GM19397 (cell line): ENCODE results near the gene LRRC25.

ENCODE experiments used
- ATAC-seq: cut with Tn5 transposase; IDR thresholded peaks from one replicate; pipeline ENCODE4 v1.9.1; 2021; ENCODE audit warnings: mild to moderate bottlenecking, moderate library complexity; ENCODE audit not compliant: unreplicated experiment

LRRC25 gene

GRCh38 chr19:18435842-18436670 lies 38.6 kb upstream of the LRRC25 start:
- ATAC-seq = no peak

- no peak for ATAC-seq
These were observed 37.9 kb upstream of the LRRC25 start for GRCh38 chr19:18435178-18435841.

GRCh38 chr19:18434411-18435175 lies 37.2 kb upstream of the LRRC25 start:
- no peak for ATAC-seq

GRCh38 chr19:18433735-18434398 lies 36.4 kb upstream of the LRRC25 start:
- ATAC-seq = no peak

GRCh38 chr19:18433015-18433691 lies 35.7 kb upstream of the LRRC25 start:
- ATAC-seq = no peak

- no peak for ATAC-seq
These were observed 35.0 kb upstream of the LRRC25 start for GRCh38 chr19:18432275-18433014.

GRCh38 chr19:18431351-18432197 lies 34.2 kb upstream of the LRRC25 start:
- no peak for ATAC-seq

- no peak for ATAC-seq
These were observed 33.2 kb upstream of the LRRC25 start for GRCh38 chr19:18430417-18431144.

GRCh38 chr19:18429717-18430416 lies 32.4 kb upstream of the LRRC25 start:
- ATAC-seq = no peak

- ATAC-seq = peak; percentile 65
These were observed 31.6 kb upstream of the LRRC25 start for GRCh38 chr19:18428787-18429674.

GRCh38 chr19:18428173-18428786 lies 30.9 kb upstream of the LRRC25 start:
- ATAC-seq = no peak

- ATAC-seq = no peak
These were observed 30.3 kb upstream of the LRRC25 start for GRCh38 chr19:18427743-18428113.

GRCh38 chr19:18427080-18427742 lies 29.8 kb upstream of the LRRC25 start:
- no peak for ATAC-seq

- ATAC-seq = no peak
These were observed 29.0 kb upstream of the LRRC25 start for GRCh38 chr19:18426416-18426767.

GRCh38 chr19:18425515-18426415 lies 28.3 kb upstream of the LRRC25 start:
- ATAC-seq = no peak
